HepG2 (cell line): Measurements from ENCODE around the gene CAMTA1.

Experiments
- FOXA3 ChIP-seq: IDR thresholded peaks from 2 replicates; pipeline ENCODE4 v1.6.1; 2016; ENCODE audit warnings: missing genetic modification reagents, missing compliant biosample characterization
- POLR2AphosphoS5 ChIP-seq: IDR thresholded peaks from 2 replicates; pipeline ENCODE4 v1.6.1; 2012; ENCODE audit warnings: low read depth, low read length
- TBL1XR1 ChIP-seq: fragments of 150-350 bp; IDR thresholded peaks from 2 replicates; pipeline ENCODE4 v1.6.1; 2014; ENCODE audit warnings: borderline replicate concordance, low read length; ENCODE audit not compliant: partially characterized antibody
- TOE1 ChIP-seq: sonication (generic); formaldehyde crosslinking; IDR thresholded peaks from 2 replicates; pipeline ENCODE4 v1.4.0; 2020; ENCODE audit warnings: mild to moderate bottlenecking, missing genetic modification reagents
- ZBTB8A ChIP-seq: sonication (generic); formaldehyde crosslinking; IDR thresholded peaks from 2 replicates; pipeline ENCODE4 v1.4.0; 2020; ENCODE audit warnings: mild to moderate bottlenecking, low read depth, missing genetic modification reagents, borderline replicate concordance
- ZFP36 ChIP-seq: fragments of 150-350 bp; IDR thresholded peaks from 2 replicates; pipeline ENCODE4 v1.6.1; 2018; ENCODE audit warnings: borderline replicate concordance, low read length, low read depth; ENCODE audit not compliant: partially characterized antibody
- ZNF232 ChIP-seq: sonication (generic); formaldehyde crosslinking; IDR thresholded peaks from 2 replicates; pipeline ENCODE4 v1.4.0; 2020; ENCODE audit warnings: missing genetic modification reagents, borderline replicate concordance
- ZSCAN21 ChIP-seq: sonication (generic); formaldehyde crosslinking; IDR thresholded peaks from 2 replicates; pipeline ENCODE4 v1.8.0; 2022; ENCODE audit warnings: mild to moderate bottlenecking, missing genetic modification reagents, moderate library complexity, borderline replicate concordance
- ZSCAN22 ChIP-seq: sonication (generic); formaldehyde crosslinking; IDR thresholded peaks from 2 replicates; pipeline ENCODE4 v1.4.0; 2020; ENCODE audit warnings: mild to moderate bottlenecking, missing genetic modification reagents
- TF ChIP-seq, protein P1 (sequence below): sonication (generic); formaldehyde crosslinking; IDR thresholded peaks from 2 replicates; pipeline ENCODE4 v1.5.0; 2020; ENCODE audit warnings: mild to moderate bottlenecking, missing genetic modification reagents, moderate library complexity
- TF ChIP-seq, protein P2 (sequence below): sonication (generic); formaldehyde crosslinking; IDR thresholded peaks from 2 replicates; pipeline ENCODE4 v1.5.1; 2020; ENCODE audit warnings: mild to moderate bottlenecking, missing genetic modification reagents
- TF ChIP-seq, protein P3 (sequence below): fragments of 450-650 bp; IDR thresholded peaks from 2 replicates; pipeline ENCODE4 v1.6.1; 2016

DNA sequence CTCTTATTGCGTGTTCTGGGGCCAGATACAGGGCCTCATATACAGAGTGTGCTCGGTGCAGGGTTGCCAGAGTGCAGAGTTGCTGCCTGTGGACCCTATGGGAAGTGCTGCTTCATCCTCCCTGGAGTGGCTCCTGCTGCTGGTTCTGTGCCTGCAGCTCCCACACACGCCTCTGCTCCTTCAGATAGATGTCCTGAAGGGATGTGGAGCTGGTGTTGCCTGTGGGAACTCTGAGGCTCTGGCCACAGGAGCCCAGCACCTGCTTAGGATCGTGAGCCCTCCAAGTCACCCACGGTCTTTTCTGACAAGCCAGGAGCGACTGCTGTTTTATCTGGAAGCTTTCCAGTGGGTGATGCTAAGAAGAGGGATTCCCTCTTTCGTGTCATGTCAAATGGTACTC lies 120.5 kb downstream of the CAMTA1 start:
- TF ChIP-seq ZNF232 = no peak
- TF ChIP-seq, protein P1, sequence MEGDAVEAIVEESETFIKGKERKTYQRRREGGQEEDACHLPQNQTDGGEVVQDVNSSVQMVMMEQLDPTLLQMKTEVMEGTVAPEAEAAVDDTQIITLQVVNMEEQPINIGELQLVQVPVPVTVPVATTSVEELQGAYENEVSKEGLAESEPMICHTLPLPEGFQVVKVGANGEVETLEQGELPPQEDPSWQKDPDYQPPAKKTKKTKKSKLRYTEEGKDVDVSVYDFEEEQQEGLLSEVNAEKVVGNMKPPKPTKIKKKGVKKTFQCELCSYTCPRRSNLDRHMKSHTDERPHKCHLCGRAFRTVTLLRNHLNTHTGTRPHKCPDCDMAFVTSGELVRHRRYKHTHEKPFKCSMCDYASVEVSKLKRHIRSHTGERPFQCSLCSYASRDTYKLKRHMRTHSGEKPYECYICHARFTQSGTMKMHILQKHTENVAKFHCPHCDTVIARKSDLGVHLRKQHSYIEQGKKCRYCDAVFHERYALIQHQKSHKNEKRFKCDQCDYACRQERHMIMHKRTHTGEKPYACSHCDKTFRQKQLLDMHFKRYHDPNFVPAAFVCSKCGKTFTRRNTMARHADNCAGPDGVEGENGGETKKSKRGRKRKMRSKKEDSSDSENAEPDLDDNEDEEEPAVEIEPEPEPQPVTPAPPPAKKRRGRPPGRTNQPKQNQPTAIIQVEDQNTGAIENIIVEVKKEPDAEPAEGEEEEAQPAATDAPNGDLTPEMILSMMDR (CRISPR knock-in tag) = no peak
- no peak for TF ChIP-seq FOXA3 (CRISPR knock-in tag)
- TF ChIP-seq ZFP36 = no peak
- TF ChIP-seq, protein P2, sequence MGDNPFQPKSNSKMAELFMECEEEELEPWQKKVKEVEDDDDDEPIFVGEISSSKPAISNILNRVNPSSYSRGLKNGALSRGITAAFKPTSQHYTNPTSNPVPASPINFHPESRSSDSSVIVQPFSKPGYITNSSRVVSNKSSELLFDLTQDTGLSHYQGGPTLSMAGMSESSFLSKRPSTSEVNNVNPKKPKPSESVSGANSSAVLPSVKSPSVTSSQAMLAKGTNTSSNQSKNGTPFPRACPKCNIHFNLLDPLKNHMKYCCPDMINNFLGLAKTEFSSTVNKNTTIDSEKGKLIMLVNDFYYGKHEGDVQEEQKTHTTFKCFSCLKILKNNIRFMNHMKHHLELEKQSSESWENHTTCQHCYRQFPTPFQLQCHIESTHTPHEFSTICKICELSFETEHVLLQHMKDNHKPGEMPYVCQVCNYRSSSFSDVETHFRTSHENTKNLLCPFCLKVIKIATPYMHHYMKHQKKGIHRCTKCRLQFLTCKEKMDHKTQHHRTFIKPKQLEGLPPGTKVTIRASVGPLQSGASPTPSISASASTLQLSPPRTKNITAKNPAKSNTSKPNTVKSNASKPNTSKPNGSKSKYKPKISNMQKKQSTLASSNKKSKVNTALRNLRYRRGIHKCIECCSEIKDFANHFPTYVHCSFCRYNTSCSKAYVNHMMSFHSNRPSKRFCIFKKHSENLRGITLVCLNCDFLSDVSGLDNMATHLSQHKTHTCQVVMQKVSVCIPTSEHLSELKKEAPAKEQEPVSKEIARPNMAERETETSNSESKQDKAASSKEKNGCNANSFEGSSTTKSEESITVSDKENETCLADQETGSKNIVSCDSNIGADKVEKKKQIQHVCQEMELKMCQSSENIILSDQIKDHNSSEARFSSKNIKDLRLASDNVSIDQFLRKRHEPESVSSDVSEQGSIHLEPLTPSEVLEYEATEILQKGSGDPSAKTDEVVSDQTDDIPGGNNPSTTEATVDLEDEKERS (CRISPR knock-in tag) = no peak
- TF ChIP-seq POLR2AphosphoS5 = no peak
- no peak for TF ChIP-seq ZSCAN22 (CRISPR knock-in tag)
- no peak for TF ChIP-seq ZBTB8A (CRISPR knock-in tag)
- no peak for TF ChIP-seq TOE1
- TF ChIP-seq TBL1XR1 = no peak
- TF ChIP-seq, protein P3, sequence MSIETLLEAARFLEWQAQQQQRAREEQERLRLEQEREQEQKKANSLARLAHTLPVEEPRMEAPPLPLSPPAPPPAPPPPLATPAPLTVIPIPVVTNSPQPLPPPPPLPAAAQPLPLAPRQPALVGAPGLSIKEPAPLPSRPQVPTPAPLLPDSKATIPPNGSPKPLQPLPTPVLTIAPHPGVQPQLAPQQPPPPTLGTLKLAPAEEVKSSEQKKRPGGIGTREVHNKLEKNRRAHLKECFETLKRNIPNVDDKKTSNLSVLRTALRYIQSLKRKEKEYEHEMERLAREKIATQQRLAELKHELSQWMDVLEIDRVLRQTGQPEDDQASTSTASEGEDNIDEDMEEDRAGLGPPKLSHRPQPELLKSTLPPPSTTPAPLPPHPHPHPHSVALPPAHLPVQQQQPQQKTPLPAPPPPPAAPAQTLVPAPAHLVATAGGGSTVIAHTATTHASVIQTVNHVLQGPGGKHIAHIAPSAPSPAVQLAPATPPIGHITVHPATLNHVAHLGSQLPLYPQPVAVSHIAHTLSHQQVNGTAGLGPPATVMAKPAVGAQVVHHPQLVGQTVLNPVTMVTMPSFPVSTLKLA = no peak
- no peak for TF ChIP-seq ZSCAN21 (CRISPR knock-in tag)
